GM10248 (cell line): Measurements from ENCODE around the gene CTPS2.
"Not testable (repeated sequence)": the region's sequence is repeated elsewhere in the genome, so short reads cannot be mapped to it uniquely, and the experiment has no call there.

ENCODE experiments used
- CTCF ChIA-PET: fragments of 300-600 bp; sonication (Branson Sonifier 250); formaldehyde crosslinking; extraction: SDS; loops from one replicate; lab custom pipeline; 2021; ENCODE audit warnings: antibody characterized with exemption; lab: Yijun Ruan, JAX
- POLR2A ChIA-PET: fragments of 350-650 bp; sonication (Branson Sonifier 250); formaldehyde crosslinking; extraction: SDS; loops from one replicate; lab custom pipeline; 2020; ENCODE audit warnings: antibody characterized with exemption; lab: Yijun Ruan, JAX
- DNase-seq: peaks from one replicate; pipeline ENCODE4 v3.0.0; 2012; ENCODE audit errors: extremely low spot score
- TF ChIP-seq, protein P1 (sequence below): IDR thresholded peaks from 2 replicates; pipeline ENCODE4 v1.5.1; 2012; ENCODE audit warnings: mild to moderate bottlenecking, low read depth; ENCODE audit errors: extremely low read depth, missing control alignments, control extremely low read depth

Gene CTPS2

GRCh38 chrX:16604337-16604736 lies 108.1 kb downstream of the CTPS2 start:
- DNase-seq = no peak
- POLR2A ChIA-PET = no interaction called here
- TF ChIP-seq, protein P1, sequence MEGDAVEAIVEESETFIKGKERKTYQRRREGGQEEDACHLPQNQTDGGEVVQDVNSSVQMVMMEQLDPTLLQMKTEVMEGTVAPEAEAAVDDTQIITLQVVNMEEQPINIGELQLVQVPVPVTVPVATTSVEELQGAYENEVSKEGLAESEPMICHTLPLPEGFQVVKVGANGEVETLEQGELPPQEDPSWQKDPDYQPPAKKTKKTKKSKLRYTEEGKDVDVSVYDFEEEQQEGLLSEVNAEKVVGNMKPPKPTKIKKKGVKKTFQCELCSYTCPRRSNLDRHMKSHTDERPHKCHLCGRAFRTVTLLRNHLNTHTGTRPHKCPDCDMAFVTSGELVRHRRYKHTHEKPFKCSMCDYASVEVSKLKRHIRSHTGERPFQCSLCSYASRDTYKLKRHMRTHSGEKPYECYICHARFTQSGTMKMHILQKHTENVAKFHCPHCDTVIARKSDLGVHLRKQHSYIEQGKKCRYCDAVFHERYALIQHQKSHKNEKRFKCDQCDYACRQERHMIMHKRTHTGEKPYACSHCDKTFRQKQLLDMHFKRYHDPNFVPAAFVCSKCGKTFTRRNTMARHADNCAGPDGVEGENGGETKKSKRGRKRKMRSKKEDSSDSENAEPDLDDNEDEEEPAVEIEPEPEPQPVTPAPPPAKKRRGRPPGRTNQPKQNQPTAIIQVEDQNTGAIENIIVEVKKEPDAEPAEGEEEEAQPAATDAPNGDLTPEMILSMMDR = no peak
- CTCF ChIA-PET = no interaction called here

GRCh38 chrX:16603822-16604221 lies 108.6 kb downstream of the CTPS2 start:
- TF ChIP-seq, protein P1 = no peak
- ChIA-PET POLR2A (no interaction called here), CTCF (no interaction called here)
- DNase-seq = no peak

- POLR2A ChIA-PET, DNase-seq, CTCF ChIA-PET: not testable (repeated sequence)
Observed at GRCh38 chrX:16603235-16603634, 109.2 kb downstream of the CTPS2 start.

DNA sequence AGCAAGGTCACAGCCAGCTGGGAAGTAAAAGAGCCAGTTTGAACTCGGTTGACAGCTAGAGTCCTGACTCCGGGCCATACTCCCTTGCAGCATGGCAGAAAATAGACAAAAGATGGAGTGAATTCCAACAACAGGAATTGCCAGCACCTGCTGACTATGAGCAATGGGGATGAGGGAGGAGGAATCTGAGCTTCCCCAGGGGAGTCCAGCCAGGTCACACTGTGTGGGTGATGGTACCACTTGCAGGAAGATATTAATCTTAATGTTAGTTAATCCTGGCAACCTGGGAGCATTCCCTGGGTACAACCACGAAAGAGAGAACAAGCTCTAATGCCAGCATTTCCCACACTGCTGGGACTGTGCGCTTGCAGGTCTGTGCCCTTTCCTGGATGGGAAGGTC lies 110.6 kb downstream of the CTPS2 start:
- no peak for DNase-seq
- ChIA-PET POLR2A (no interaction called here), CTCF (no interaction called here)
- TF ChIP-seq, protein P1 = no peak

- DNase-seq = no peak
- POLR2A ChIA-PET = no interaction called here
- TF ChIP-seq, protein P1 = no peak
- CTCF ChIA-PET = interaction anchor here (0.6 to 1.1 kb wide), 2 partner anchors 11 to 70 kb away, joined by 3 read pairs; no protein-coding TSS in a partner anchor
Observed at GRCh38 chrX:16594490-16594889, 118.0 kb downstream of the CTPS2 start.

GRCh38 chrX:16593801-16594200 lies 118.7 kb downstream of the CTPS2 start:
- TF ChIP-seq, protein P1 = no peak
- ChIA-PET CTCF (interaction anchor here (1.1 kb wide), 1 partner anchor 70 kb away, joined by 3 read pairs; no protein-coding TSS in a partner anchor), POLR2A (no interaction called here)
- no peak for DNase-seq

DNA sequence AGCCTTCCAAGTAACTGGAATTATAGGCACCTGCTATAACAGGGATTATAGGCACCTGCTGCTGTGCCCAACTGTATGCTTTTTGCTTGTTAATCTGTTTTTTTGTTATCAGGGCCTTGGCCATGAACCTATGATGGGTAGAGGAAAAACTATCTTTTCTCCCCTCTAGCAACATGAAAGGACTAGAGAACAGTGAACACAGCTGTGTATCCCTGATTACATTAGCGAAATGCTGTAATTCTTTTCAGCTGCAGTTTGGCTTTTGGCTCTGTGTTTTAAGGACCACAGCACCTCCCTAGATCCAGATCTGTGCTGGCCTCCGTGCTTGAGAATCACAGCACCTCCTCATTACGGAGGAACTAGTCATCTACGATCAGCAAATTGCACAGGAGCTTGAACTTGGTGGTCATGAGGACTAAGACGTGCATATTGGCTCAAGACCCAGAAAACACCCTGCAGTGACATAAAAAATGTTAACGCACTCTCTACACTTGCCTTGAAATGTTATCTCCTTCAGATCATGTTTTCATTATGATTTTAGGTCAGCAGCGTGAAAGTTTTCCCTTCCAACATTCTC lies 120.2 kb downstream of the CTPS2 start:
- CTCF ChIA-PET = no interaction called here
- TF ChIP-seq, protein P1 = no peak
- POLR2A ChIA-PET = no interaction called here

More for the DNA sequence above, 120.2 kb downstream of the CTPS2 start:
- DNase-seq = no peak
